ENCODE data around the gene RASGRF2. TPM values are rescaled to one million over a fixed set of nuclear protein-coding genes. Genes with fewer than 3 reads are reported as not detected.

RASGRF2 gene
- total RNA-seq, 4 donors from 2014 or later, result 2.0 to 3.6 (median 2.8) TPM

DNA sequence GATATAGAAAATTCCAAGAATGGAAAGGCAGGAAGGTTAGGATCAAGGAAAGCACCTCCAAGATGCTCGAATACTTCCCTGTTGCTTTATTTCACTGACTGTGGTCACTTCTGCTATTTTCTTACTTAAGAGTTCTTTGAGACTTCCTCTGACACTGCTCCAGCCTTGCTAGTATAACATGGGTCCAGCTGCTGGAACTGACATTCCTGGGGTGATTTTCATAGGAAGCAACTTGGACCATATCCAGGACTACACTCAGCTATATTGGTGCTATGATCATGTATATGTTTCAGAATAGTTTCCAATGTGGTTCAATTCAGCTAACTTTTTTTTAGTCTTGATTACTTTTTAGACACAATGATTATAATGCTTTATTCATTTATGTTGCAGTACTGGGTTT lies 191.4 kb downstream of the RASGRF2 start:
- H3K4me3 ChIP-seq, result no peak overlapping the region
- H3K27me3 ChIP-seq, result no peaks in the 10 kb centered on the region
- H3K36me3 ChIP-seq, result no peaks in the 10 kb centered on the region
- intact Hi-C loops (cut with DNase I; ENCODE audit: low total_unique reads), result no loop called here
- no peak overlapping the region for H3K27ac ChIP-seq
- H3K9me3 ChIP-seq, result peaks cover 0 to 3% of the 10 kb centered on the region in 2 donors
- no peak for DNase-seq
- H3K4me1 ChIP-seq, result no peaks in the 10 kb centered on the region
- TF ChIP-seq EP300 (IDR thresholded peaks at IDR 0.05; ENCODE audit: low read depth) (no peak), CTCF (IDR thresholded peaks at IDR 0.05) (no peak), POLR2AphosphoS5 (IDR thresholded peaks at IDR 0.05) (no peak), POLR2A (IDR thresholded peaks at IDR 0.05) (no peak)
- 43 to 50% methylated on average over 1 of the region's 1 CpG for WGBS, 2 donors (ENCODE audit: low coverage in 1 of 2)
- in situ Hi-C loops (cut with MboI; ENCODE audit: low pct_ligation_motif_present in 1 of 4, low pct_unique_long_range_greater_than_20kb in 1 of 4, low sequenced_read_pairs in 3 of 4), result no loop called here

DNA sequence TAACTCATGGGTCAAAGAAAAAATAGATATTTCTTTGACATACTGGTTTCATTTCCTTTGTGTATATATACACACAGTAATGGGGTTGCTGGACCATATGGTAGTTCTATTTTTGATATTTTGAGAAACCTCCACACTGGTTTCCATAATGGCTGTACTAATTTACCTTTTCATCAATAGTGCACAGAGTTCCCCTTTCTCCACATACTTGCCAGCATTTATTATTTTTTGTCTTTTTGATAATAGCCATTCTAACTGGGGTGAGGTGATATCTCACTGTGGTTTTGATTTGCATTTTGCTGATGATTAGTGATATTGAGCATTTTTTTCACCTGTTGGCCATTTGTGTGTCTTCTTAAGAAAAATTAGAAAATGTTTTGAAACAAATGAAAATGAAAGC lies 194.6 kb downstream of the RASGRF2 start:
- no peak for TF ChIP-seq POLR2AphosphoS5 (IDR thresholded peaks at IDR 0.05)
- no peak for TF ChIP-seq POLR2A (IDR thresholded peaks at IDR 0.05)
- TF ChIP-seq CTCF (IDR thresholded peaks at IDR 0.05), result no peak
- TF ChIP-seq EP300 (IDR thresholded peaks at IDR 0.05; ENCODE audit: low read depth), result no peak
- Histone ChIP-seq H3K36me3 (no peaks in the 10 kb centered on the region), H3K4me3 (no peak overlapping the region), H3K9me3 (peaks cover 0 to 3% of the 10 kb centered on the region in 2 donors), H3K27ac (no peak overlapping the region), H3K4me1 (no peaks in the 10 kb centered on the region), H3K27me3 (no peaks in the 10 kb centered on the region)
- in situ Hi-C loops (cut with MboI; ENCODE audit: low pct_ligation_motif_present in 1 of 4, low pct_unique_long_range_greater_than_20kb in 1 of 4, low sequenced_read_pairs in 3 of 4), result no loop called here
- no peak for DNase-seq
- intact Hi-C loops (cut with DNase I; ENCODE audit: low total_unique reads), result no loop called here

- no peak for DNase-seq
- Histone ChIP-seq H3K36me3 (no peaks in the 10 kb centered on the region), H3K27me3 (no peaks in the 10 kb centered on the region), H3K9me3 (peaks cover 0 to 3% of the 10 kb centered on the region in 2 donors), H3K27ac (no peak overlapping the region), H3K4me1 (no peaks in the 10 kb centered on the region), H3K4me3 (no peak overlapping the region)
- intact Hi-C loops (cut with DNase I; ENCODE audit: low total_unique reads) (no loop called here), in situ Hi-C loops (cut with MboI; ENCODE audit: low pct_ligation_motif_present in 1 of 4, low pct_unique_long_range_greater_than_20kb in 1 of 4, low sequenced_read_pairs in 3 of 4) (no loop called here)
- TF ChIP-seq POLR2A (IDR thresholded peaks at IDR 0.05) (no peak), EP300 (IDR thresholded peaks at IDR 0.05; ENCODE audit: low read depth) (no peak), CTCF (IDR thresholded peaks at IDR 0.05) (no peak), POLR2AphosphoS5 (IDR thresholded peaks at IDR 0.05) (no peak)
- WGBS, 2 donors (ENCODE audit: low coverage in 1 of 2), result 88 to 90% methylated on average over 4 to 6 of the region's 6 CpGs
Measured at GRCh38 chr5:81156732-81157131, 196.6 kb downstream of the RASGRF2 start.

GRCh38 chr5:81161012-81161601 lies 200.9 kb downstream of the RASGRF2 start:
- no peak for DNase-seq
- no peak overlapping the region for H3K4me3 ChIP-seq
- TF ChIP-seq EP300 (IDR thresholded peaks at IDR 0.05; ENCODE audit: low read depth) (no peak), CTCF (IDR thresholded peaks at IDR 0.05) (no peak), POLR2AphosphoS5 (IDR thresholded peaks at IDR 0.05) (no peak), POLR2A (IDR thresholded peaks at IDR 0.05) (no peak)
- no peaks in the 10 kb centered on the region for H3K36me3 ChIP-seq
- no peaks in the 10 kb centered on the region for H3K9me3 ChIP-seq
- WGBS, 2 donors (ENCODE audit: low coverage in 1 of 2), result 83 to 92% methylated on average over 5 of the region's 5 CpGs
- no peaks in the 10 kb centered on the region for H3K27me3 ChIP-seq
- in situ Hi-C loops (cut with MboI; ENCODE audit: low pct_ligation_motif_present in 1 of 4, low pct_unique_long_range_greater_than_20kb in 1 of 4, low sequenced_read_pairs in 3 of 4) (no loop called here), intact Hi-C loops (cut with DNase I; ENCODE audit: low total_unique reads) (no loop called here)
- H3K27ac ChIP-seq, result no peak overlapping the region
- no peaks in the 10 kb centered on the region for H3K4me1 ChIP-seq

Data from transverse colon (tissue), 4 donors.